ENCODE data around the gene PTGES2.

PTGES2 gene

GRCh38 chr9:128127568-128127989 lies at the start of gene PTGES2:
PTGES2 (minus strand) TSS chr9:128127729; CDS start chr9:128127717, 12 bp downstream.
- DNase-seq (ENCODE audit: low read depth in 2 of 2) = peak; percentile 68 to 70

GRCh38 chr9:128175726-128176125 lies 48.2 kb upstream of the PTGES2 start:
- no peak for DNase-seq (ENCODE audit: low read depth in 2 of 2)

- DNase-seq (ENCODE audit: low read depth in 2 of 2) = no peak
Measured at GRCh38 chr9:128175102-128175563, 47.6 kb upstream of the PTGES2 start.

GRCh38 chr9:128174062-128174461 lies 46.5 kb upstream of the PTGES2 start:
- DNase-seq (ENCODE audit: low read depth in 2 of 2) = no peak

- DNase-seq (ENCODE audit: low read depth in 2 of 2) = no peak
Measured at GRCh38 chr9:128169925-128170324, 42.4 kb upstream of the PTGES2 start.

GRCh38 chr9:128169492-128169891 lies 42.0 kb upstream of the PTGES2 start:
- no peak for DNase-seq (ENCODE audit: low read depth in 2 of 2)

GRCh38 chr9:128168731-128169308 lies 41.3 kb upstream of the PTGES2 start:
- no peak for DNase-seq (ENCODE audit: low read depth in 2 of 2)

- DNase-seq (ENCODE audit: low read depth in 2 of 2) = no peak
Measured at GRCh38 chr9:128167209-128167608, 39.7 kb upstream of the PTGES2 start.

- no peak for DNase-seq (ENCODE audit: low read depth in 2 of 2)
Measured at GRCh38 chr9:128166169-128166568, 38.6 kb upstream of the PTGES2 start.

- DNase-seq (ENCODE audit: low read depth in 2 of 2) = no peak
Measured at GRCh38 chr9:128164307-128164885, 36.9 kb upstream of the PTGES2 start.

- no peak for DNase-seq (ENCODE audit: low read depth in 2 of 2)
Measured at GRCh38 chr9:128163523-128164306, 36.2 kb upstream of the PTGES2 start.

GRCh38 chr9:128163027-128163515 lies 35.5 kb upstream of the PTGES2 start:
- no peak for DNase-seq (ENCODE audit: low read depth in 2 of 2)

- no peak for DNase-seq (ENCODE audit: low read depth in 2 of 2)
Measured at GRCh38 chr9:128162215-128163026, 34.9 kb upstream of the PTGES2 start.

- DNase-seq (ENCODE audit: low read depth in 2 of 2) = no peak
Measured at GRCh38 chr9:128161215-128161902, 33.8 kb upstream of the PTGES2 start.

GRCh38 chr9:128160603-128160987 lies 33.1 kb upstream of the PTGES2 start:
- DNase-seq (ENCODE audit: low read depth in 2 of 2) = peak; percentile 38 to 42

GRCh38 chr9:128159784-128160602 lies 32.5 kb upstream of the PTGES2 start, which contains the start of gene BBLN:
BBLN (plus strand) TSS chr9:128160265; CDS start chr9:128160408, 143 bp downstream.
- peak; percentile 93 for DNase-seq (ENCODE audit: low read depth in 2 of 2)

- peak in 1 of 2 donors; percentile 9 for DNase-seq (ENCODE audit: low read depth in 2 of 2)
Measured at GRCh38 chr9:128159522-128159783, 31.9 kb upstream of the PTGES2 start.

GRCh38 chr9:128155736-128156500 lies 28.4 kb upstream of the PTGES2 start:
- DNase-seq (ENCODE audit: low read depth in 2 of 2) = no peak

- DNase-seq (ENCODE audit: low read depth in 2 of 2) = no peak
Measured at GRCh38 chr9:128153947-128154695, 26.6 kb upstream of the PTGES2 start.

Data from stimulated activated CD8-positive, alpha-beta memory T cell treated with anti-CD3 and anti-CD28 coated beads, Interleukin-2, amount 100 ng/mL, for 48 hours (primary cell).